ENCODE data around the gene MMP1. TPM values are rescaled to one million over a fixed set of nuclear protein-coding genes. Genes with fewer than 3 reads are reported as not detected.

Gene MMP1
- total RNA-seq, 1 experiment from 2014 or later: not detected

DNA sequence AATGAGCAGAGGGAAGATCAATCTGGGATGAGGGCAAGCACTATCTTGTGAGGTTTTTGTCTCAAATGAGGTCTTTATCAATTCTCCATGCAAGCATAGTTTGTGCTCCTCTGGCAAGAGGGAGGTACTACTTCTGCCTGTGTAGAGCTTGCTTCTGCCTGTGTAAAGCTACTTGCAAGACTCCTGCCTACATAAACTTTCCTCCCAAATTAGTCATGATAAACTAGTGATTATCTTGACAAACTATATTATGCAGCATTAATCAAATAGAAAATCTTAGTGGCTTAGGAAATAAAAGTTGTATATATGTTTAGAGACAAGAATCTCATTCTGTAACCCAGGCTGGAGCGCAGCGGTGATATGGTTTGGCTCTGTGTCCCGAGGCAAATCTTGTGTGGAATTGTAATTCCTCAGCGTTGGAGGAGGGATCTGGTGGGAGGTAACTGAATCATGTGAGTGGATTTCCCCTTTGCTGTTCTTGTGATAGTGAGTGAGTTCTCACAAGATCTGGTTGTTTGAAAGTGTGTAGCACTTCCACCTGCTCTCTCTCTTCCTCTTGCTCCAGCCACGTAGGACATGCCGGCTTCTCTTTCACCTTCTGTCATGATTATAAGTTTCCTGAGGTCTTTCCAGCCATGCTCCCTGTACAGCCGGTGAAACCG, 9.5 kb downstream of the MMP1 start:
- Histone ChIP-seq H3K9me2 (ENCODE audit: insufficient read depth) (no peaks in the 10 kb centered on the region), H3K27me3 (ENCODE audit: insufficient read depth, low read length) (no peaks in the 10 kb centered on the region), H3K27ac (ENCODE audit: low read depth, low read length) (no peak overlapping the region), H2AFZ (ENCODE audit: low read depth, low read length, poor library complexity, severe bottlenecking) (no peak overlapping the region), H3K36me3 (ENCODE audit: control insufficient read depth in 1 of 2, insufficient read depth in 2 of 2, low read length in 2 of 2) (no peaks in the 10 kb centered on the region), H3K4me3 (replicated peaks in 1 of 2; ENCODE audit: low read depth in 1 of 2, low read length in 2 of 2) (no peak overlapping the region), H3K79me2 (ENCODE audit: insufficient read depth, low read length) (no peaks in the 10 kb centered on the region), H3K4me2 (ENCODE audit: low read length) (no peak overlapping the region), H3K4me1 (ENCODE audit: control insufficient read depth in 1 of 2, insufficient read depth in 2 of 2, low read length in 2 of 2) (no peaks in the 10 kb centered on the region), H3K9ac (ENCODE audit: low read length) (no peak overlapping the region), H4K20me1 (ENCODE audit: insufficient read depth) (no peaks in the 10 kb centered on the region), H3K9me3 (ENCODE audit: control insufficient read depth in 1 of 2, insufficient read depth in 1 of 2, low read depth in 1 of 2, low read length in 2 of 2) (no peaks in the 10 kb centered on the region)
- no peak for ATAC-seq
- CTCF ChIA-PET: no interaction called here
- RAD21 ChIA-PET (ENCODE audit: low non-redundant PET in 1 of 2, low total read pairs in 2 of 2, uncharacterized antibody in 2 of 2, unreplicated experiment in 2 of 2): no interaction called here
- BruUV-seq (replicated peaks): no TSS peak
- DNase-seq (ENCODE audit: low read depth, low spot score): no peak
- no peak for TF ChIP-seq MAX (IDR thresholded peaks at IDR 0.05)
- no peak for TF ChIP-seq SP1 (IDR thresholded peaks at IDR 0.05; ENCODE audit: low read depth)
- TF ChIP-seq ZNF274 (IDR thresholded peaks at IDR 0.05; ENCODE audit: low read depth, low read length): no peak
- no peak for TF ChIP-seq TCF7L2 (IDR thresholded peaks at IDR 0.05; ENCODE audit: borderline replicate concordance, extremely low read depth, insufficient read depth, insufficient read length)
- TF ChIP-seq EZH2phosphoT487 (IDR thresholded peaks at IDR 0.05; ENCODE audit: borderline replicate concordance): no peak
- TF ChIP-seq SIN3A (IDR thresholded peaks at IDR 0.05; ENCODE audit: low read depth): no peak
- TF ChIP-seq CTCF (IDR thresholded peaks at IDR 0.05 in 2 of 3, conservative IDR thresholded peaks at IDR 0.05 in 1 of 3; ENCODE audit: borderline replicate concordance in 1 of 3, insufficient read depth in 1 of 3, low read depth in 2 of 3, low read length in 2 of 3): no peak
- TF ChIP-seq CEBPB (IDR thresholded peaks at IDR 0.05; ENCODE audit: low read depth): no peak
- TF ChIP-seq ZFX (IDR thresholded peaks at IDR 0.05): no peak
- TF ChIP-seq RAD21 (IDR thresholded peaks at IDR 0.05; ENCODE audit: low read depth): no peak
- no peak for TF ChIP-seq ATF3 (IDR thresholded peaks at IDR 0.05)
- TF ChIP-seq FOSL1 (IDR thresholded peaks at IDR 0.05; ENCODE audit: low read depth): no peak
- no peak for TF ChIP-seq EGR1 (IDR thresholded peaks at IDR 0.05; ENCODE audit: low read depth)
- POLR2A ChIA-PET: no interaction called here
- intact Hi-C loops (cut with micrococcal nuclease): no loop called here
